AG10803 (cell line): ENCODE results near the gene SPATA1.

Experiments
- DNase-seq: peaks from one replicate; pipeline ENCODE4 v3.0.0; 2010; ENCODE audit warnings: low read depth
- H3K4me3 ChIP-seq: 2 replicates; pipeline ENCODE4 v1.5.1; 2011; ENCODE audit warnings: mild to moderate bottlenecking, low read length, control low read depth
- CTCF ChIP-seq: conservative IDR thresholded peaks from 2 replicates; pipeline ENCODE4 v1.5.1; 2011; ENCODE audit warnings: mild to moderate bottlenecking, low read length, control low read depth, inconsistent platforms

The SPATA1 gene

DNA sequence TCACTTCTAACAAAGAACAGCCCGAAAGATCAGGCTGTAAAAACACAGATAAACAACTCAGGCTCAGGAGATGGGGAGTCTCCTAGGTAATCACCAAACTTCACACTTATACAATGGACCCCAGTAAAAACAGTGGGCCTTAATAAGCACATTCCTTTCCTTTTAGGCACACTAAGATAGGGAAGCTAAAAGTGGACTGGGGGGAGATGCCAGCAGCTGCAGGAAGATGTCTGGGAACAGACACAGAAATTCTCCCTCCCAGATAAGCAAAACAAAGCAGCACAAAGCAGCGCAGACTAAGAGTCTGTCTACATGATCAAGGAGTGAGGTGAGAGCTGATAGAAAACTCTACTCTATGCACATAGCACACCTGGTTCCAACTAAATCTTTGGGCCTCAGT lies 97.0 kb downstream of the SPATA1 start:
- peak; percentile 5 for DNase-seq
- peak overlapping the region; percentile 62 for H3K4me3 ChIP-seq
- no peak for TF ChIP-seq CTCF

GRCh38 chr1:84603941-84604830 lies 98.0 kb downstream of the SPATA1 start:
- peak; percentile 93 for DNase-seq
- peak; percentile 83 for TF ChIP-seq CTCF
- H3K4me3 ChIP-seq, result peak overlapping the region; percentile 62

DNA sequence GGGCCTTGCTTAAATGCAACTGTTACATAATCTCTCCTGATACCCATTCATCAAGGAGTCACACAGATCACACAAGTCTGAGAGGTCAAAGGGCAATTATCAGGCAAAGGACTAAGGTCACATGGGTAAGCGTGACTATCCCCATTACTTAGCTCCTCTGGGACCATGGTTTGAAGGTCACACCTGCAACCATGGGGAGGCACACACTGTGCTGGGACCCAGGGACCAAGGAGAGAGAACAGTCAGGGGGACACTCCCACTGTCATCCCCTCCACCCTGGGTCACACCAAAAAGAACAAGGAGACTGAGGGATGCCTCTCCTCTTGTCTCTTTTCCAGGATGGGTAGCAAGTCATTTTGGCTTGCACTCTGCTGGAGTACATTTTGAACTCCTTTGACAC lies 99.0 kb downstream of the SPATA1 start:
- no peak overlapping the region for H3K4me3 ChIP-seq
- DNase-seq, result no peak
- no peak for TF ChIP-seq CTCF

GRCh38 chr1:84606977-84607376 lies 100.8 kb downstream of the SPATA1 start:
- DNase-seq, result no peak
- no peak for TF ChIP-seq CTCF
- H3K4me3 ChIP-seq, result no peak overlapping the region

- no peak for DNase-seq
- H3K4me3 ChIP-seq, result no peak overlapping the region
- TF ChIP-seq CTCF, result no peak
These were observed 104.9 kb downstream of the SPATA1 start for GRCh38 chr1:84611091-84611490.

DNA sequence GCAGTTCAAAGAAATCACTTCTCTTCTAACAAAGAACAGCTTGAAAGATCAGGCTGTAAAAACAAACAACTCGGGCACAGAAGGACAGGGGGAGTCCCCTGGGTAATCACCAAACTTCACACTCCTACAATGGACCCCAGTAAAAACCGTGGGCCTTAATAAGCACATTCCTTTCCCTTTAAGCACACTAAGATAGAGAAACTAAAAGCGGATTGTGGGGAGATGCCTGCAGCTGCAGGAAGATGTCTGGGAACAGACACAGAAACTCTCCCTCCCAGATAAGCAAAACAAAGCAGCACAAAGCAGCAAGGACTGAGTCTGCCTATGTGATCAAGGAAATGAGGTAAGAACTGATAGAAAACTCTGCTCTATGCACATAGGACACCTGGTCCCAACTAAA lies 105.6 kb downstream of the SPATA1 start:
- DNase-seq, result peak; percentile 6
- TF ChIP-seq CTCF, result no peak
- H3K4me3 ChIP-seq, result no peak overlapping the region; the same call in 1 of the 2 replicates

DNA sequence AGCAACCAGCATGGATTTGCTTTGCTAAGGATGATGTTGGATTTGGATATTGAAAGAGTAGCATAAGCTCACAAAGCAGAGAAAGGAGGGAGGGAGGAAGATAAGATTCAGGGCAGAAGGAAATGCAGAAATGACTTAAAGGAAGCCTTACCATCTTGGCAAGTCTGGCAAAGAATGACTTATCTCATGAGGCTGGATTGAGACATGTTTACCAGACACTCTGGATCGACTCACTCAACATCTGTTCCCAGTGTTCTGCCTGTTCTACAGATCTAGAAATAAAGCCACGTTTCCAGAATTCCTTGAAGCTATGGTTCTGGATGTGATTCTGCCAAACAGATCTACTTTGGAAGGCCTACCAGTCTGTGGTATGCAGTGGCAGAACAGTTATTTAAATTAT lies 106.8 kb downstream of the SPATA1 start:
- DNase-seq, result peak; percentile 52
- TF ChIP-seq CTCF, result no peak
- H3K4me3 ChIP-seq, result no peak overlapping the region
